Endometrium (tissue), 2 donors: Measurements from ENCODE around the gene XIRP1.

Experiments
- FAIRE-seq: peaks from 2 replicates; lab custom pipeline; 2012; peaks lifted over from hg19 to GRCh38; lab: Jason Lieb, UNC
- donor health status: control.
- donor health status: control.

The XIRP1 gene

GRCh38 chr3:39209329-39209970 is 17.1 kb upstream of the XIRP1 start:
- FAIRE-seq: no peak

GRCh38 chr3:39208463-39209055 is 16.2 kb upstream of the XIRP1 start:
- FAIRE-seq: peak; percentile 21

DNA sequence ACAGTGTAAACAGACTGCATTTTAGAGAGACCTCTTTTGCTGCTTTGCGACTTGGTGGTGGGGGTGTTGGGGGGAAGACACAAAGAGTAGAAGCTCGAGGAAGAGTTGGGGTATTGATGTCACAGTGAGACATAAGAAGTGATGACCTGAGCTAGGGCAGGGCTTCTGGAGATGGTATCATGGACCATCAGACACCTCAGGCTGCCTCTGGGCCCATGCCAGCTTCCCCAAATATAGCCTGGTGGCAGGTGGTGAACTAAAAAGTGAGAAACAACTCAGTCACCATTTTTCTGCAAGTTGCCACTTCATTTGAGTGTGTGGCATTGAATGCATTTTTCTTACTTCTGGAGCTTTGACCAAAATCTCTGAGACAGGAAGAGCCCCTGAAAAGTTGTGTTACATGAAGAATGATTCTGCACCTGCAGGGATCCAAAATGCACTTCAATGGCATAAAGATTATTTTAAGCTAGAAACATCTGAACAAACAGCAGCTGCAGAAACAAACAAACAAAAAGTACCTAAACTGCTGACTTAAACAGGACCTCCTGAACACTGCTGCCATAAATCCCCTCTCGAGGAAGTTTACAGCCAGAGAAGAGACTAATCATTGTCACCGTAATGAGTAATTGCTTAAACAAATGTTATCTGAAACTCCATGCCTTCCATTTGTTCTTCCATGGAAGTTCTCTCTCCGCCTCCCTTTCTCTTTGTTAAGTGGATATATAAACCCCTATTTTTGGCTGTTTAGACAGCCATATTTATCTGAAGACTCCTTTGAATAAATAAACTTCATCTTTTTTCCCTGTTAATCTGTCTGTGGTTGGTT is 15.2 kb upstream of the XIRP1 start:
- no peak for FAIRE-seq

- no peak for FAIRE-seq
These were observed 13.6 kb upstream of the XIRP1 start for GRCh38 chr3:39205919-39206516.

- no peak for FAIRE-seq
These were observed 12.7 kb upstream of the XIRP1 start for GRCh38 chr3:39205131-39205530.

DNA sequence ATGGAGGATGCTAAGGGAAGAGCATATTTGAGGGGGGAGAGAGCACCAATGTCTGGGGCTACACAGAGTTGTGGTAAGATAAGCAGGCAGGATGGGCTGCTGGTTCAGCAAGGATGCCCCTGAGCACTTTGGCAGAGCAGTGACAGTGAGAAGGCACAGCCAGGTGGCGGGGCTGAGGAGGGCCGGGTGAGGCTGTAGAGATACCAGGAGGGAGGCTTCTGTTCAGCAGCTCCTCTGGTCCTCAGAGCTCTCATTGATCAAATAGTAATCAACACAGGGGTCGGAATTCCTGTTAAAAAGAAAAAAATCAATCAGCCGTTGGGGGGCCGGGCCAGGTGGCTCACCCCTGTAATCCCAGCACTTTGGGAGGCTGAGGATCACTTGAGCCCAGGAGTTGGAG is 11.5 kb upstream of the XIRP1 start:
- no peak for FAIRE-seq

- FAIRE-seq: no peak
These were observed 11.0 kb upstream of the XIRP1 start for GRCh38 chr3:39203402-39203801.

GRCh38 chr3:39202094-39202493 is 9.7 kb upstream of the XIRP1 start:
- FAIRE-seq: no peak

GRCh38 chr3:39196671-39197356 is 4.4 kb upstream of the XIRP1 start:
- no peak for FAIRE-seq

DNA sequence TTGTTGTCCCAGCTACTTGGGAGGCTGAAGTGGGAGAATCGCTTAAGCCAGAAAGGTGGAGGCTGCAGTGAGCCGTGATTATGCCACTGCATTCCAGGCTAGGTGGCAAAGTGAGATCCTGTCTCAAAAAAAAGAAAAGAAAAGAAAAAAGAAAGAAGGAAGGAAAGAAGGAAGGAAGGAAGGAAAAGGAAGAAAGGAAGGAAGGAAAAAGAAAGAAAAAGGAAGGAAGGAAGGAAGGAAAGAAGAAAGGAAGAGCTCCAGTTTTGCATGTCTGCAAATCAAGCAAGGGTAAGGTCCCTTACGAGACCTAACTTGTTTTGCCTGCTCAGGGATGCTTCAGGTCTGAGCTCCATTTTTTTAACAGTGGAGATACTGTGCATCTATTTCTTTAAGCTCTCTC is 3.6 kb upstream of the XIRP1 start:
- FAIRE-seq: no peak

GRCh38 chr3:39193391-39193790 is 996 bp upstream of the XIRP1 start:
- no peak for FAIRE-seq

DNA sequence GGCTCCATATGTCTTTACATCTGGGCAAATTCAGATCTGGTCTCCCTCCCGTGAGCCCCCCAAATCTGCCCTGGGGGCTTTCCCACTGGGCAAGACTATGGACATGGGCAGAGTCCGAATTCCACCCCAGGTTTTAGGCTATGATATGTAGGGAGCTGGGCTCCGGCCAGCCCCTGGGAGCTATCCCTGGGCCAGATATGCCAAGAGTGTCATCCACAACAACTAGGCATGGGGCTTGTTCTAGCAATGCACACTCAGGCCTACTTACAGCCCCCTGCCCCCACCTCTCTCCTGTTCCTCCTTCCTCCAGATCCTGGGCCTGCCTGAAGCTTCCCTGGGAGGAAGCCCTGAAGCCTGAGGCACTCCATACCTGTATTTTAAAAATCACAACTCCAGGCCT is 622 bp downstream of the XIRP1 start:
- no peak for FAIRE-seq

DNA sequence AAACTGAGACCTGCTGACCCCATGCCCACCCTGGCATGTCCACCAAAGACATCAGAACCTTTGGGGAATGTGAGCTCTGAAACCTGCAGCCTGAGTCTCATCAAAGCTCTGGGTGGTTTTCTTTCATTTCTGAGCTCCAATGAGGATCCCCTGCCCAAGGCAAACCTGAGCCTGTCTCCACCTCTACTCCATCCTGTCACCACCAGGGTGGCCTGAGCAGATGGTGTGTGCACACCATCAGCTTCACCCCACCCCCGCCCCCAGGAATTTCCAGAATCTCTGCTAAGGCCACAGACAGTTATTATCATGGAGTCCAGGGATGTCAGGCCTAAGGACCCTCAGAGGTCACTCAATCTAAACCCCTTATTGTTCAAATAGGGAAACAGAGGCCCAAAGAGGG is 1.3 kb downstream of the XIRP1 start:
- no peak for FAIRE-seq

DNA sequence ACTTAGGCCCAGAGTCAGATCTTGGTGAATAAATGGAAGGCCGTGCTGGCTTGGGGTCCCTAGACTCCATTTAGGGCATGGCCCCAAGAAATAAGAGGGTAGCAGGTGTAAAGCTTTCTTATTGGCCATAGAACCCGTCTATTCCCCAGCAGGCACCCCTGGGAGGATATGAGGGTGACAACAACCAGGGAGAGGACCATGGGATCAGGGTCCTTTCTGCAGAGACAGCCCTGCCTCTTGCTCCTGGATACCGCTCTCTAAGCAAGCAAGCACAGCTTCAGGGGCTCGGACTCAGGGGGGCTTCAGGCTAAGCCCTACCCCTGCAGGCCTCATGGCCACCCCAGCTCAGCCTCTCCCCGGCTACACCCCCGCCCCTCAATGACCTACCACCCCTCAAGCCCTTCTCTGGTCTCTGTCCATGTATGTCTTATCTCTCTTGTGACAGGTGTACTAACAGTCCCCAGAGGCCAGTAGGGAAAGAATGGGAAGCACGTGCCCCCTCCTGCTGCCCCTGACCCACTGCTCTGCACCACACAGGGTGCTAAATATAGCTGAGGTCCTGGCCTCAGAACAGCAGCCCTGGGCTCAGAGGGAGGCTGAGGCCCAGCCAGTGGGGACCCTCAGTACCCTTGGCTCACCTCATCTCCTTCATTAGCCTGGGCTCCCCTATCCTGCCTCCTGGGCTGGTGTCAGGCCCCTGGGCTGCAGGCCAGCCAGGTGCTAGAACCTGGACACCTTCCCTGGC is 1.9 kb downstream of the XIRP1 start:
- no peak for FAIRE-seq

GRCh38 chr3:39189959-39190269 is 2.5 kb downstream of the XIRP1 start:
- FAIRE-seq: no peak

GRCh38 chr3:39189150-39189958 is 3.0 kb downstream of the XIRP1 start:
- no peak for FAIRE-seq

DNA sequence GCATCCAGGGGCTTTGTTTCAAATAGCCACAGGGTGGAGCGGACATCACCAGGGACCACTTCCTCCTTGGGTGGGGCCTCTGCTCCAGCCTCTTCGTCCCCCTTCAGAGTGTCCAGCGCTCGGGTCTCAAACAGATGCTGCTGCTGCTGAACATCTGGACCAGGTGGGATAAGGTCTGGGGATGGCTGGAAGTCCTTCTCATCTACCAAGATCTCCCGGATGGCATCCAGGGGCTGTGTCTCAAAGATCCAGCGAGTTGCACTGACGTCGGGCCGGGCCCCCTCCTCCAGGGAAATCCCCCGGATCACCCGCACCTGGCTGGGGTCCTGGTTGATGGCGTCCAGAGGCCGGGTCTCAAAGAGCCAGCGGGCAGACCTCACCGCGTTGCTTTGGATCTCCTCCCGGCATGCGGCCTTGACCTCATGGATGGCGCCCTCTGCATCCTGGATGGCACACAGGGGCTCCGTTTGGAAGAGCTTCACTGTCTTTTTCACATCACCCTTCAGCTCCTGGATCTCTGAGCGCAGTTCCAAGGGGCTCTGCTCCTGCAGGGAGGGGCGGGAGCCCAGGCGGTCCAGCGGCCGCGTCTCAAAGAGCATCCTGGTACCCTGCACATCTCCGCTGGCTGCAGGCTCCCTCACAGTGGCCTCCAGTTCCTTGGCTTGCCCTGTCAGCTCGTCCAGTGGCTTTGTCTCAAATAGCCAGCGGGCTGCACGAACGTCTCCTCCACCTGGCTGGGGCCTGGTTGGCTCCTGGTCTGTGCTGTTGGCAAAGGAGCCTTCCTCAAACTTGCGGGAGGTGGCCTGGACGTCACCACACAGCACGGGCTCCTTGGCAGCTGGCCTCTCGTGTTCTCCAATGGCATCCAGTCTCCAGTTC is 3.9 kb downstream of the XIRP1 start:
- no peak for FAIRE-seq

DNA sequence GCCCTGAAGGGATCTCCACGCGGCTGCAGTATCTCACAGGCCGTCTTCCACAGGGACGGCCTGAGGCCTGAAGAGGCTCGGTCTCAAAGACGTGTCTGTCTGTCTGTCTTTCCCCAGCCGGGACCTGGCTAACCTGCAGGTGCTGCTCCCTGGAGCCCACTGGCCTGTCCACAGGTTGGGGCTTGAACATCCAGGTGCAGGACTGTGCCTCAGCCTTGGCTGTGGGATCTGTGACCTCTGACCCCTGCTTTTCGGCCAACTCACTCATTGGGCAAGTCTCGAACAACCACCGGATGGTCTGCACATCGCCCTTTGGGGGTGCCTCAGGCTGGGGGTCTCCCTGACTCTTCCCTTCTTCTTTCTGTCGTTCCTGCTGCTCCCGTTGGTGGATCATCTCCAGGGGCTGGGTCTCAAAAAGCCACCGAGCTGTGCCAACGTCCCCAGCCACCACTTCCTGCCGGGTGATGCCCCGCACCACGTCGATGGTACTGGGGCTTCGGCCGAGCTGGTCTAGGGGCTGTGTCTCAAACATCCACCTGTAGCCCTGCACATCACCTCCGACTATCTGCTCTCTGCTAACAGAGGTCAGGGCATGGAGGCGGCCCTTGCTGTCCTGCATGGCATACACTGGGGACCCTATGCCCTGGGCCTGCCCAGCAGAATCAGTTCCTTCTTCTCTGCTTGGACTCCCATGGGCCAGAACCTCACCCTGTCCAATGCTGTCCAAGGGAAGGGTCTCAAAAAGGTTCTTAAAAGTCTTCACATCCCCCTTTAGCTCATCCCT is 4.8 kb downstream of the XIRP1 start:
- FAIRE-seq: no peak

GRCh38 chr3:39186692-39187151 is 5.7 kb downstream of the XIRP1 start:
- no peak for FAIRE-seq
